Activated naive CD8-positive, alpha-beta T cell treated with anti-CD3 and anti-CD28 coated beads, Interleukin-2, amount 50 U/mL, for 16 hours (primary cell): ENCODE data around the gene TGFBR3.

Source experiments
- DNase-seq: peaks from one replicate; pipeline ENCODE4 v3.0.0-alpha.2; 2020; ENCODE audit warnings: low read depth, low spot score

The TGFBR3 gene

GRCh38 chr1:91826649-91827048 is 59.3 kb downstream of the TGFBR3 start:
- DNase-seq: no peak

GRCh38 chr1:91826248-91826647 is 59.7 kb downstream of the TGFBR3 start:
- no peak for DNase-seq

- DNase-seq: no peak
These were observed 64.7 kb downstream of the TGFBR3 start for GRCh38 chr1:91821126-91821868.

GRCh38 chr1:91819038-91819788 is 66.7 kb downstream of the TGFBR3 start:
- DNase-seq: no peak

GRCh38 chr1:91818713-91818975 is 67.3 kb downstream of the TGFBR3 start:
- DNase-seq: no peak

GRCh38 chr1:91817211-91817905 is 68.6 kb downstream of the TGFBR3 start:
- no peak for DNase-seq

- DNase-seq: no peak
These were observed 69.9 kb downstream of the TGFBR3 start for GRCh38 chr1:91816031-91816430.

- DNase-seq: no peak
These were observed 71.5 kb downstream of the TGFBR3 start for GRCh38 chr1:91814448-91814847.

GRCh38 chr1:91813813-91814212 is 72.1 kb downstream of the TGFBR3 start:
- DNase-seq: no peak

- DNase-seq: no peak
These were observed 74.5 kb downstream of the TGFBR3 start for GRCh38 chr1:91811363-91812025.

- no peak for DNase-seq
These were observed 76.6 kb downstream of the TGFBR3 start for GRCh38 chr1:91809317-91809716.

- DNase-seq: no peak
These were observed 77.9 kb downstream of the TGFBR3 start for GRCh38 chr1:91807921-91808620.

- no peak for DNase-seq
These were observed 78.9 kb downstream of the TGFBR3 start for GRCh38 chr1:91806769-91807700.

- DNase-seq: no peak
These were observed 79.7 kb downstream of the TGFBR3 start for GRCh38 chr1:91806181-91806768.

- no peak for DNase-seq
These were observed 80.6 kb downstream of the TGFBR3 start for GRCh38 chr1:91805311-91805801.

GRCh38 chr1:91804546-91805023 is 81.4 kb downstream of the TGFBR3 start:
- DNase-seq: peak; percentile 32

- peak; percentile 43 for DNase-seq
These were observed 82.0 kb downstream of the TGFBR3 start for GRCh38 chr1:91803847-91804545.

- no peak for DNase-seq
These were observed 82.8 kb downstream of the TGFBR3 start for GRCh38 chr1:91803123-91803522.

- DNase-seq: no peak
These were observed 84.3 kb downstream of the TGFBR3 start for GRCh38 chr1:91801496-91802115.
